ENCODE results near the gene FAM135A. TPM values are rescaled to one million over a fixed set of nuclear protein-coding genes. Genes with fewer than 3 reads are reported as not detected.

FAM135A gene
- total RNA-seq, 2 donors from 2014 or later: 36.4 to 54.8 TPM

DNA sequence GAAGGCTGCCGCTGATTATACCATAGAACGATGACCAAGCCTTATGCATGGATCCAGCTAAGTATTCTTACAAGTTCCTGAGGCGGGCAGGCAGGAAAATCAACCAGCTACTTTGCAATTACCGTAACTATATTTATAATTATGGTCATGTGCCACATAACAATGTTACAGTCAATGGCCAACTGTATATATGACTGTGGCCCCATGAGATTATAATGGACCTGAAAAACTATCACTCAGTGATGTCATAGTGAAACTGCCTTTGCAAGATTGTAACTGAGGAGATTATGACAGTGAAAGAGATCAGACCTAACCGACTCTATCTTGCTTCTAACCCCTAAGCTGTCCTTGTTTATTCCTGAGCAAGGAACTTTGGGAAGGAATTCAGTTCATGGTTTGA, 33.1 kb upstream of the FAM135A start:
- DNase-seq: no peak
- Histone ChIP-seq H3K27ac (no peak overlapping the region), H3K9me3 (no peaks in the 10 kb centered on the region), H3K27me3 (no peaks in the 10 kb centered on the region), H3K9ac (ENCODE audit: low read depth in 2 of 2, low read length in 2 of 2) (no peak overlapping the region), H3K4me3 (no peak overlapping the region), H3K36me3 (no peaks in the 10 kb centered on the region), H3K4me1 (no peaks in the 10 kb centered on the region)
- no peak for TF ChIP-seq CTCF (IDR thresholded peaks at IDR 0.05)
- intact Hi-C loops (cut with DNase I): no loop called here

- DNase-seq: no peak
- H3K9me3 ChIP-seq: no peaks in the 10 kb centered on the region
- H3K4me1 ChIP-seq: no peaks in the 10 kb centered on the region
- intact Hi-C loops (cut with DNase I): no loop called here
- TF ChIP-seq CTCF (IDR thresholded peaks at IDR 0.05): no peak
- H3K9ac ChIP-seq (ENCODE audit: low read depth in 2 of 2, low read length in 2 of 2): no peak overlapping the region
- H3K27ac ChIP-seq: no peak overlapping the region
- H3K27me3 ChIP-seq: no peaks in the 10 kb centered on the region
- H3K4me3 ChIP-seq: no peak overlapping the region
- no peaks in the 10 kb centered on the region for H3K36me3 ChIP-seq
These were observed 32.4 kb upstream of the FAM135A start for GRCh38 chr6:70380771-70381416.

DNA sequence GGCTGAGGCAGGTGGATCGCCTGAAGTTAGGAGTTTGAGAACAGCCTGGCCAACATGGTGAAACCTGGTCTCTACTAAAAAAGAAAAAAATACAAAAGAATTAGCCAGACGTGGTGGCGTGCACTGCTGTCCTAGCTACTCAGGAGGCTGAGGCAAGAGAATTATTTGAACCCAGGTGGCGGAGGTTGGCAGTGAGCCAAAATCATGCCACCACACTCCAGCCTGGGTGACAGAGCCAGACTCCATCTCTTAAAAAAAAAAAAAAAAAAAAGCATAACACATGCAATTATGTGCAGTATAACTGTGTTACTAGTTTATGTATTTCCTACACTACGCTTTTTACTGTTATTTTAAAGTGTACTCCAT, 31.9 kb upstream of the FAM135A start:
- Histone ChIP-seq H3K4me3 (no peak overlapping the region), H3K9ac (ENCODE audit: low read depth in 2 of 2, low read length in 2 of 2) (no peak overlapping the region), H3K27ac (no peak overlapping the region), H3K36me3 (no peaks in the 10 kb centered on the region), H3K4me1 (no peaks in the 10 kb centered on the region), H3K9me3 (no peaks in the 10 kb centered on the region), H3K27me3 (no peaks in the 10 kb centered on the region)
- no peak for DNase-seq
- intact Hi-C loops (cut with DNase I): no loop called here
- no peak for TF ChIP-seq CTCF (IDR thresholded peaks at IDR 0.05)

GRCh38 chr6:70385901-70386300, 27.4 kb upstream of the FAM135A start:
- no peaks in the 10 kb centered on the region for H3K27me3 ChIP-seq
- no peak for DNase-seq
- no peaks in the 10 kb centered on the region for H3K36me3 ChIP-seq
- intact Hi-C loops (cut with DNase I): no loop called here
- H3K27ac ChIP-seq: no peak overlapping the region
- no peaks in the 10 kb centered on the region for H3K4me1 ChIP-seq
- H3K4me3 ChIP-seq: no peak overlapping the region
- no peak overlapping the region for H3K9ac ChIP-seq (ENCODE audit: low read depth in 2 of 2, low read length in 2 of 2)
- TF ChIP-seq CTCF (IDR thresholded peaks at IDR 0.05): no peak
- no peaks in the 10 kb centered on the region for H3K9me3 ChIP-seq

- intact Hi-C loops (cut with DNase I): no loop called here
- no peak for TF ChIP-seq CTCF (IDR thresholded peaks at IDR 0.05)
These were observed 24.5 kb upstream of the FAM135A start for GRCh38 chr6:70388814-70389213.

More at GRCh38 chr6:70388814-70389213, 24.5 kb upstream of the FAM135A start:
- H3K27ac ChIP-seq: no peak overlapping the region
- no peak overlapping the region for H3K9ac ChIP-seq (ENCODE audit: low read depth in 2 of 2, low read length in 2 of 2)
- no peaks in the 10 kb centered on the region for H3K36me3 ChIP-seq
- H3K4me1 ChIP-seq: no peaks in the 10 kb centered on the region
- H3K27me3 ChIP-seq: no peaks in the 10 kb centered on the region
- no peak for DNase-seq
- no peaks in the 10 kb centered on the region for H3K9me3 ChIP-seq
- H3K4me3 ChIP-seq: no peak overlapping the region

All from colonic mucosa (tissue), 4 donors.